SK-N-SH (cell line): Measurements from ENCODE around the gene CLINT1. TPM values are rescaled to one million over a fixed set of nuclear protein-coding genes. Genes with fewer than 3 reads are reported as not detected.

Experiments
- CTCF ChIA-PET: fragments of 300-600, 350-600 bp; formaldehyde crosslinking; extraction: SDS; loops from one replicate; lab custom pipeline; 2021; lab: Yijun Ruan, JAX
- POLR2A ChIA-PET: fragments of 350-600 bp; sonication (Branson Sonifier 250); formaldehyde crosslinking; extraction: SDS; loops from one replicate; lab custom pipeline; 2020; ENCODE audit warnings: antibody characterized with exemption, inconsistent platforms; lab: Yijun Ruan, JAX
- DNase-seq: peaks from one replicate; pipeline ENCODE4 v3.0.0; 2012
- H2AFZ ChIP-seq: fragments of 200-600 bp; sonication (generic); 2 replicates; pipeline ENCODE4 v1.8.1; 2016; ENCODE audit warnings: antibody characterized with exemption, mild to moderate bottlenecking, low read depth
- H3F3A ChIP-seq: fragments of 200-600 bp; sonication (generic); replicated peaks from 2 replicates; pipeline ENCODE3; 2016; ENCODE audit warnings: antibody characterized with exemption, mild to moderate bottlenecking; ENCODE audit not compliant: insufficient read depth
- H3K27ac ChIP-seq, 2 experiments: fragments of 200-500 bp in 1 of 2; fragments of 200-600 bp in 1 of 2; sonication (Bioruptor generic) in 1 of 2; sonication (generic), shearing (Covaris generic) in 1 of 2; 2 replicates each; pipeline versions ENCODE4 v1.5.1 to v1.6.1; 2014 to 2016; ENCODE audit warnings: low read depth in 2 of 2, inconsistent platforms in 1 of 2, low read length in 1 of 2, mild to moderate bottlenecking in 1 of 2, mixed read lengths in 1 of 2
- H3K27me3 ChIP-seq: fragments of 200-600 bp; sonication (generic), shearing (Covaris generic); 2 replicates; pipeline ENCODE4 v1.6.1; 2016; ENCODE audit warnings: mixed run types; ENCODE audit not compliant: insufficient read depth
- H3K36me3 ChIP-seq, 2 experiments: fragments of 200-500 bp in 1 of 2; fragments of 200-600 bp in 1 of 2; sonication (Bioruptor generic) in 1 of 2; sonication (generic) in 1 of 2; replicated peaks in 1 of 2; 2 replicates each; pipeline versions ENCODE3 to v1.5.1; 2014 to 2016; ENCODE audit warnings: low read length in 1 of 2, mild to moderate bottlenecking in 1 of 2; ENCODE audit not compliant: insufficient read depth in 2 of 2, control insufficient read depth in 1 of 2
- H3K4me1 ChIP-seq, 2 experiments: fragments of 200-500 bp in 1 of 2; fragments of 200-600 bp in 1 of 2; sonication (Bioruptor generic) in 1 of 2; sonication (generic), shearing (Covaris generic) in 1 of 2; 2 replicates each; pipeline versions ENCODE4 v1.5.1 to v1.6.1; 2014 to 2016; ENCODE audit warnings: low read depth in 1 of 2, low read length in 1 of 2, mixed run types in 1 of 2; ENCODE audit not compliant: insufficient read depth in 2 of 2, control insufficient read depth in 1 of 2
- H3K4me2 ChIP-seq: fragments of 200-600 bp; sonication (generic), shearing (Covaris generic); 2 replicates; pipeline ENCODE4 v1.6.1; 2017; ENCODE audit warnings: mixed run types
- H3K4me3 ChIP-seq, 2 experiments: fragments of 200-500 bp in 1 of 2; fragments of 200-600 bp in 1 of 2; sonication (Bioruptor generic) in 1 of 2; sonication (generic), shearing (Covaris generic) in 1 of 2; 2 replicates each; pipeline versions ENCODE4 v1.5.1 to v1.8.1; 2014 to 2016; ENCODE audit warnings: low read depth in 2 of 2, inconsistent platforms in 1 of 2, low read length in 1 of 2, mild to moderate bottlenecking in 1 of 2, mixed read lengths in 1 of 2, moderate library complexity in 1 of 2
- H3K79me2 ChIP-seq: fragments of 200-600 bp; sonication (generic); 2 replicates; pipeline ENCODE4 v1.8.1; 2017; ENCODE audit warnings: mild to moderate bottlenecking; ENCODE audit not compliant: insufficient read depth
- H3K9ac ChIP-seq: fragments of 200-600 bp; sonication (generic); 2 replicates; pipeline ENCODE4 v1.6.1; 2017; ENCODE audit warnings: mixed run types
- H3K9me2 ChIP-seq: fragments of 200-600 bp; sonication (generic); 2 replicates; pipeline ENCODE4 v1.6.1; 2017; ENCODE audit warnings: mixed run types
- H3K9me3 ChIP-seq: fragments of 200-600 bp; sonication (generic); 2 replicates; pipeline ENCODE4 v1.6.1; 2017; ENCODE audit warnings: mixed run types, mild to moderate bottlenecking, moderate library complexity
- H4K20me1 ChIP-seq: fragments of 200-600 bp; sonication (generic); 2 replicates; pipeline ENCODE4 v1.6.1; 2017; ENCODE audit warnings: mild to moderate bottlenecking, mixed run types; ENCODE audit not compliant: insufficient read depth
- EZH2phosphoT487 ChIP-seq: fragments of 200-600 bp; sonication (generic); IDR thresholded peaks from 2 replicates; pipeline ENCODE4 v1.6.1; 2017; ENCODE audit warnings: low read depth, mixed run types, mild to moderate bottlenecking, antibody characterized with exemption, moderate library complexity, borderline replicate concordance
- FOSL2 ChIP-seq: IDR thresholded peaks from 2 replicates; pipeline ENCODE4 v1.4.0; 2012; ENCODE audit warnings: low read depth, mild to moderate bottlenecking, moderate library complexity, borderline replicate concordance
- GABPA ChIP-seq: IDR thresholded peaks from 2 replicates; pipeline ENCODE4 v1.4.0; 2012; ENCODE audit warnings: low read depth, mild to moderate bottlenecking
- GATA2 ChIP-seq: sonication (generic); formaldehyde crosslinking; IDR thresholded peaks from 2 replicates; pipeline ENCODE4 v1.5.0; 2020; ENCODE audit warnings: mild to moderate bottlenecking, missing genetic modification reagents
- MAX ChIP-seq: IDR thresholded peaks from 2 replicates; pipeline ENCODE4 v1.4.0; 2012; ENCODE audit warnings: low read depth
- MEF2A ChIP-seq: IDR thresholded peaks from 2 replicates; pipeline ENCODE4 v1.4.0; 2012; ENCODE audit warnings: low read depth, borderline replicate concordance
- MXI1 ChIP-seq: IDR thresholded peaks from 2 replicates; pipeline ENCODE4 v1.6.1; 2012; ENCODE audit warnings: mild to moderate bottlenecking, low read depth, low read length, improper control_type of control experiment
- RAD21 ChIP-seq: IDR thresholded peaks from 2 replicates; pipeline ENCODE4 v1.6.1; 2012; ENCODE audit warnings: mild to moderate bottlenecking, low read length
- RCOR1 ChIP-seq: fragments of 150-350 bp; IDR thresholded peaks from 2 replicates; pipeline ENCODE4 v1.6.1; 2017; ENCODE audit warnings: antibody characterized with exemption, low read length
- REST ChIP-seq: IDR thresholded peaks from 2 replicates; pipeline ENCODE4 v1.6.1; 2012; ENCODE audit warnings: mild to moderate bottlenecking, low read depth, low read length, moderate library complexity
- RFX5 ChIP-seq: IDR thresholded peaks from 2 replicates; pipeline ENCODE4 v1.6.1; 2012; ENCODE audit warnings: mild to moderate bottlenecking, improper control_type of control experiment, low read length
- RXRA ChIP-seq: IDR thresholded peaks from 2 replicates; pipeline ENCODE4 v1.4.0; 2012; ENCODE audit warnings: low read depth, mild to moderate bottlenecking, borderline replicate concordance
- SIN3A ChIP-seq: IDR thresholded peaks from 2 replicates; pipeline ENCODE4 v1.6.1; 2012; ENCODE audit warnings: low read depth, mild to moderate bottlenecking, low read length, moderate library complexity, borderline replicate concordance
- SMC3 ChIP-seq: IDR thresholded peaks from 2 replicates; pipeline ENCODE4 v1.6.1; 2012; ENCODE audit warnings: low read depth, low read length, improper control_type of control experiment
- TAF1 ChIP-seq: IDR thresholded peaks from 2 replicates; pipeline ENCODE4 v1.6.1; 2012; ENCODE audit warnings: low read depth, mild to moderate bottlenecking, low read length, moderate library complexity, borderline replicate concordance
- WGBS: methylation state at CpG from one replicate; pipeline ENCODE4 v1.1.6; 2017; ENCODE audit warnings: low lambda C conversion rate; 5-methylcytosine and 5-hydroxymethylcytosine counted together
- polyA plus RNA-seq, 3 experiments: library from polyadenylated mRNA; depleted of rRNA; stranded (reverse); fragments of >200 nt; gene quantifications; 2 replicates each; pipeline ENCODE4 v1.2.3, GENCODE V29; 2012
- TF ChIP-seq, protein P1 (sequence below): IDR thresholded peaks from 2 replicates; pipeline ENCODE4 v1.4.0; 2012; ENCODE audit warnings: low read depth, borderline replicate concordance

Gene CLINT1
- polyA plus RNA-seq, 1 of the 3 experiments (the other 2 are of a cell fraction) = 65.4 TPM

DNA sequence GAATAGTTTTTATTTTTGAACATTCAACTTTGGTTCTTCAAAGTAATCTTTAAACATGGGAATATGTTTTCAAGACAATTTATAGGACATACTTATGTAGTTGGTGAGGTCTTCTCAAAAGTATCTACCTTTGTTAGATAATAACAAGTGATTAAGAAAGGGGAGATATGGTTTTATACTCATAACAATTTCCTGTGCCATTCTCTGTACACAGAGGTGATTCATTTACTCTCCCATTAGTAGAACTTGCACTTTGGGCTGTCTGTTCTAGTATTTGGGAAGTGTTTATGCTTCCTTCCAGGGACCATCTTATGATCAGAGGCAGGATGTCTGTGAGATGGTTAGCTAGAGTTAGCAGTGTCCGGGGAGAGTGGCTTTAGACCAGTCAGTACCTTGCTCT is 100.2 kb downstream of the CLINT1 start:
- no peak overlapping the region for H3K9ac ChIP-seq
- H3K4me1 ChIP-seq = no peaks in the 10 kb centered on the region; a peak in 1 of 4 replicates
- no peaks in the 10 kb centered on the region for H4K20me1 ChIP-seq
- H3K27me3 ChIP-seq = no peaks in the 10 kb centered on the region
- no peaks in the 10 kb centered on the region for H3K9me3 ChIP-seq
- H3K36me3 ChIP-seq = peaks cover 11 to 28% of the 10 kb centered on the region in 2 experiments
- no peaks in the 10 kb centered on the region for H3K79me2 ChIP-seq
- no peak overlapping the region for H3K4me3 ChIP-seq
- H3K4me2 ChIP-seq = no peak overlapping the region
- WGBS = 88% methylated on average over 1 of the region's 1 CpG
- H2AFZ ChIP-seq = no peak overlapping the region
- no peak for TF ChIP-seq SMC3
- no peak for TF ChIP-seq RFX5
- no peak for TF ChIP-seq MAX
- TF ChIP-seq RAD21 = no peak
- POLR2A ChIA-PET = no interaction called here
- H3F3A ChIP-seq = no peaks in the 10 kb centered on the region
- CTCF ChIA-PET = interaction anchor here (1.3 to 6.0 kb wide), 3 partner anchors 15 to 190 kb away, joined by 4 to 41 read pairs (median 5); partner anchors contain the start of gene LSM11
- H3K27ac ChIP-seq = no peak overlapping the region
- no peak for DNase-seq
- no peaks in the 10 kb centered on the region for H3K9me2 ChIP-seq

DNA sequence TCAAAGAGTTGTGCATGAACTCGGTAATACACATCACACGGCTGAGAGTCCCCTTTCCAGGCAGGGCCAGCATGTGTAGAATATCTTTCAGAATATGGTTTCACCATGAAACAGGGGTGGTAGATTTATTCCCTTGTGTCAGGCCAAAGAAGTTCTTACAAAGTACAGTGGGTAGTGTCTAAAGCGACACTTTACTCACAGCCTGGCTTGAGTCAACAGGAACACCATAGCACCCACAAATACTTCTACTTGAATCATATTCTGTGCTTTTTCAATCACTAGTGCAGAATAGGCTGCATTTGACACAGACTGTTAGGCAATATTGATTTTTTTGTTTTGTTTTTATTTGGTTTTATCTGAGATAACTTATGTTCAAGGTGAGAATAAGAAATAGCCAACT is 102.8 kb downstream of the CLINT1 start:
- 100% methylated on average over 3 of the region's 3 CpGs for WGBS
- no peak for TF ChIP-seq EZH2phosphoT487
- no peak for TF ChIP-seq MXI1
- ChIA-PET POLR2A (no interaction called here), CTCF (interaction anchor here (1.1 kb wide), 1 partner anchor 13 kb away, joined by 5 read pairs; the partner anchor contains the start of gene LSM11)
- Histone ChIP-seq H3K79me2 (peaks cover 4% of the 10 kb centered on the region), H2AFZ (no peak overlapping the region), H3K36me3 (peaks cover 17 to 38% of the 10 kb centered on the region in 2 experiments), H3K4me2 (no peak overlapping the region), H4K20me1 (no peaks in the 10 kb centered on the region), H3K9ac (no peak overlapping the region), H3K4me1 (no peaks in the 10 kb centered on the region), H3K4me3 (no peak overlapping the region), H3K27me3 (no peaks in the 10 kb centered on the region), H3K27ac (no peak overlapping the region), H3K9me3 (no peaks in the 10 kb centered on the region), H3K9me2 (no peaks in the 10 kb centered on the region), H3F3A (no peaks in the 10 kb centered on the region)
- DNase-seq = no peak

DNA sequence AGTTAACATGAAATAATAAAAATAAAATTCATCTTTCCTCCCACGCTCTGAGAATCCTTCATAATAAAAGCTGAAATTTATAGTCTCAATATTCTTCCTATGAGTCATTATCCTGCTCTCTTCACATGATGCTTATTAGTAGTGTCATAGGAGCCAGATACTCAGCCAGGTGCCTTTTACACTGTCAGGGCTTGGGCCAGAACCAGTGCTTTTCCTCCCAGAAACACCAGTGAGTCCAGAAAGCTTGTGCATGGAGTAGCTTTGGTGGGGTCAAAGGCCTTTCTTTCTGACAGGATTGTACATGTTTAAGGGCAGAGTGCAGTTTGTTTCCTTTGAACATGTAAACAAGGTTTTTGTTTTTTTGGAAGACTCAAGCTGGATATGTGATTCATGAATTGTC is 108.6 kb downstream of the CLINT1 start:
- H3F3A ChIP-seq = peaks cover 15% of the 10 kb centered on the region
- H3K4me1 ChIP-seq = peaks cover 6 to 15% of the 10 kb centered on the region in 2 experiments; a peak in 3 of 4 replicates
- no peaks in the 10 kb centered on the region for H3K27me3 ChIP-seq
- H3K4me3 ChIP-seq = no peak overlapping the region
- peak overlapping the region; percentile 58; the same call in 1 of the 2 replicates for H3K4me2 ChIP-seq
- no peak for DNase-seq
- ChIA-PET CTCF (interaction anchor here (1.1 kb wide), 1 partner anchor 12 kb away, joined by 5 read pairs; no protein-coding TSS in a partner anchor), POLR2A (no interaction called here)
- H3K79me2 ChIP-seq = peaks cover 52% of the 10 kb centered on the region
- no peaks in the 10 kb centered on the region for H3K9me3 ChIP-seq
- H2AFZ ChIP-seq = peak overlapping the region; percentile 19; the same call in 1 of the 2 replicates
- H3K9me2 ChIP-seq = no peaks in the 10 kb centered on the region
- no peaks in the 10 kb centered on the region for H4K20me1 ChIP-seq
- WGBS = 31% methylated on average over 1 of the region's 1 CpG
- peak overlapping the region in 1 of 2 experiments; percentile 81; a peak in 2 of 4 replicates for H3K27ac ChIP-seq
- peak overlapping the region; percentile 21; the same call in 1 of the 2 replicates for H3K9ac ChIP-seq
- H3K36me3 ChIP-seq = peaks cover 10 to 22% of the 10 kb centered on the region in 2 experiments
- no peak for TF ChIP-seq MEF2A
- no peak for TF ChIP-seq RCOR1
- no peak for TF ChIP-seq TAF1
- no peak for TF ChIP-seq RAD21
- TF ChIP-seq GABPA = no peak
- no peak for TF ChIP-seq SMC3
- TF ChIP-seq, protein P1, sequence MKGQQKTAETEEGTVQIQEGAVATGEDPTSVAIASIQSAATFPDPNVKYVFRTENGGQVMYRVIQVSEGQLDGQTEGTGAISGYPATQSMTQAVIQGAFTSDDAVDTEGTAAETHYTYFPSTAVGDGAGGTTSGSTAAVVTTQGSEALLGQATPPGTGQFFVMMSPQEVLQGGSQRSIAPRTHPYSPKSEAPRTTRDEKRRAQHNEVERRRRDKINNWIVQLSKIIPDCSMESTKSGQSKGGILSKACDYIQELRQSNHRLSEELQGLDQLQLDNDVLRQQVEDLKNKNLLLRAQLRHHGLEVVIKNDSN = no peak
- TF ChIP-seq EZH2phosphoT487 = no peak
- TF ChIP-seq SIN3A = no peak
- peak; percentile 73; the same call in 1 of the 2 replicates for TF ChIP-seq FOSL2
- no peak for TF ChIP-seq RXRA
- TF ChIP-seq REST = no peak
- no peak for TF ChIP-seq GATA2 (CRISPR knock-in tag)
